Smooth muscle cell of trachea (primary cell): ENCODE data around the gene BUD31. TPM values are rescaled to one million over a fixed set of nuclear protein-coding genes. Genes with fewer than 3 reads are reported as not detected.

Experiments used
- total RNA-seq: library from RNA; depleted of rRNA; stranded (reverse); fragments of >200 nt; gene quantifications from 2 replicates; pipeline ENCODE4 v1.2.1, GENCODE V29; 2014

BUD31 gene
- 79.9 and 101 TPM in 2 replicates for total RNA-seq

GRCh38 chr7:99408379-99409191 lies at the start of gene BUD31, which contains the start of gene PDAP1:
TSS of gene BUD31 (plus strand) at chr7:99408969. CDS start at chr7:99411093, 2,124 bp downstream.
TSS of gene PDAP1 (minus strand) at chr7:99408597. CDS start at chr7:99408548, 49 bp downstream.

GRCh38 chr7:99374111-99375064 lies 34.4 kb upstream of the BUD31 start, which contains the start of gene ARPC1B:
TSS of gene ARPC1B (plus strand) at chr7:99374730. CDS start at chr7:99385715, 10,985 bp downstream.

GRCh38 chr7:99438573-99439480 lies 30.1 kb downstream of the BUD31 start, which contains the start of the genes CPSF4 and PTCD1:
TSS of gene CPSF4 (plus strand) at chr7:99438943. CDS start at chr7:99439083, 140 bp downstream.
TSS of gene PTCD1 (minus strand) at chr7:99438798. CDS start at chr7:99435242, 3,556 bp downstream.

Other genes with a start within 250 kb of the BUD31 start
- not detected in 2 replicates for gene KPNA7, start 200.9 kb upstream of the BUD31 start, total RNA-seq
- not detected in 2 replicates for gene MYH16, start 136.1 kb upstream of the BUD31 start, total RNA-seq
- 298 and 410 TPM in 2 replicates for gene ARPC1A, start 83.1 kb upstream of the BUD31 start, total RNA-seq
- gene ARPC1B, start 34.2 kb upstream of the BUD31 start, total RNA-seq = 567 and 592 TPM in 2 replicates
- 46.3 and 119 TPM in 2 replicates for gene PDAP1, start 372 bp upstream of the BUD31 start, total RNA-seq
- 6.8 and 12.2 TPM in 2 replicates for gene PTCD1, start 29.8 kb downstream of the BUD31 start, total RNA-seq
- 27.9 and 49.3 TPM in 2 replicates for gene CPSF4, start 30.0 kb downstream of the BUD31 start, total RNA-seq
- gene ATP5MF, start 57.2 kb downstream of the BUD31 start, total RNA-seq = 320 and 523 TPM in 2 replicates
- 4.6 and 9.0 TPM in 2 replicates for gene ZNF789, start 63.9 kb downstream of the BUD31 start, total RNA-seq
- gene ZNF394, start 91.3 kb downstream of the BUD31 start, total RNA-seq = 25.8 and 30.0 TPM in 2 replicates
- 12.2 and 12.4 TPM in 2 replicates for gene ZKSCAN5, start 95.7 kb downstream of the BUD31 start, total RNA-seq
- 10.8 and 11.3 TPM in 2 replicates for gene FAM200A, start 143.1 kb downstream of the BUD31 start, total RNA-seq
- 69.0 and 79.3 TPM in 2 replicates for gene ZNF655, start 149.7 kb downstream of the BUD31 start, total RNA-seq
- 0.29 and 0.50 TPM in 2 replicates for gene TMEM225B, start 189.3 kb downstream of the BUD31 start, total RNA-seq
- gene ZSCAN25, start 208.0 kb downstream of the BUD31 start, total RNA-seq = 10.3 and 10.8 TPM in 2 replicates